Measurements from ENCODE around the gene GPR22. TPM values are rescaled to one million over a fixed set of nuclear protein-coding genes. Genes with fewer than 3 reads are reported as not detected.

The GPR22 gene
- total RNA-seq, 1 donor, result not detected

DNA sequence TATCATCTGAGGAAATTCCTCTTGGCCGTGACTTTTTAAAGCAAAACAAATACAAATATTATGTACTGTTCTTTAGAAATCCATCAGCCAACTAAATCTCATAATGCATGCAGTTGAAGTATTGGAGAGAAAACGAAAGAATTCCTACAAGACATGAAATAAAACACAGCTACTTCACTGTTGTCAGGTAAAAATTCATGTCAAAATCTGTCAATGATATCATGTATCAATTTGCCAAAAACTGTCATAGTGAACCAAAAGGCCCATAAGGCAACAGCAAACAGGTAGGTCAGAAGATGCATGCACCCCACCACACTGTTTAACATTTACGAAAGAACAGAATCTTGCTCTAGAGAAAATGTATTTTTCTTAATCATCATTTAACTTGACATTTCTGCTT, 2.3 kb downstream of the GPR22 start:
- no peak for DNase-seq (ENCODE audit: low read depth in 2 of 3, low spot score in 2 of 3)

- no peak for DNase-seq (ENCODE audit: low read depth in 2 of 3, low spot score in 2 of 3)
Measured at GRCh38 chr7:107474104-107474521, 4.3 kb downstream of the GPR22 start.

GRCh38 chr7:107479303-107479702, 9.4 kb downstream of the GPR22 start:
- DNase-seq (ENCODE audit: low read depth in 2 of 3, low spot score in 2 of 3), result no peak

- DNase-seq (ENCODE audit: low read depth in 2 of 3, low spot score in 2 of 3), result no peak
Measured at GRCh38 chr7:107480932-107481331, 11.1 kb downstream of the GPR22 start.

DNA sequence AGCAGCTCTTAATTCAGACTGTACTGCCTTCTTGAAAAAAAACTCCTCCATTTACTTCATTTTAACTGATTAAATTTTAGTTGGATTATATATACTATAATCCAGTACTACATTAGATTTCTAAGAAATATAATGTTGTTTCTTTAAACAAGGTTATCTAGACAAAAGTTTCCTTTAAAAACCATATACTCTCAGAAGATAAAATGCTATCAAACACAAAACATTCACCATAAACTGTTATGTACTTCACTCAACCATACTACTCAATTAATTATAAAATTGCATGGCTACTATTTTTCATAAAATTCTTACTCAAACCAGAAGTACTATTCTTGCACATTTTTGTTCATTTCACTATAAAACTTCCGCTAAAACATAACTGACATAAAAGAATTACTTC, 12.7 kb downstream of the GPR22 start:
- DNase-seq (ENCODE audit: low read depth in 2 of 3, low spot score in 2 of 3), result no peak

- no peak for DNase-seq (ENCODE audit: low read depth in 2 of 3, low spot score in 2 of 3)
Measured at GRCh38 chr7:107486041-107486440, 16.2 kb downstream of the GPR22 start.

- DNase-seq (ENCODE audit: low read depth in 2 of 3, low spot score in 2 of 3), result no peak
Measured at GRCh38 chr7:107492875-107493274, 23.0 kb downstream of the GPR22 start.

DNA sequence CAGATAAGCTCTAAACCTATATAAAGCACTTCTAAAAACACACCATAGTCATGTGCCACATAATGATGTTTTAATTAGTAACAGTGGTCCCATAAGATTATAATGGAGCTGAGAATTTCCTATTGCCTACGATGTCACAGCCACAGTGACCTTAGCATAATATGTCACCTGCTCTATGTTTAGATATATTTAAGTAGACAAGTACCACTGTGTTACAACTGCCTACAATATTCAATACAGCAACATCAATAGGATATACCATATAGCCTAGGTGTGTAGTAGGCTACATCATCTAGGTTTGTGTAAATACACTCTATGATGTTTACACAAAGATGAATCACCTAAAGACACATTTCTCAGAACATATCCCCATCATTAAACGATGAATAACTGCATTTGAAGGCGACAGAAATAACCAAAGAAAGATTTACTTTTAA, 24.5 kb downstream of the GPR22 start:
- no peak for DNase-seq (ENCODE audit: low read depth in 2 of 3, low spot score in 2 of 3)

- no peak for DNase-seq (ENCODE audit: low read depth in 2 of 3, low spot score in 2 of 3)
Measured at GRCh38 chr7:107494884-107495283, 25.0 kb downstream of the GPR22 start.

GRCh38 chr7:107495516-107495915, 25.7 kb downstream of the GPR22 start:
- DNase-seq (ENCODE audit: low read depth in 2 of 3, low spot score in 2 of 3), result no peak

- no peak for DNase-seq (ENCODE audit: low read depth in 2 of 3, low spot score in 2 of 3)
Measured at GRCh38 chr7:107499731-107500130, 29.9 kb downstream of the GPR22 start.

DNA sequence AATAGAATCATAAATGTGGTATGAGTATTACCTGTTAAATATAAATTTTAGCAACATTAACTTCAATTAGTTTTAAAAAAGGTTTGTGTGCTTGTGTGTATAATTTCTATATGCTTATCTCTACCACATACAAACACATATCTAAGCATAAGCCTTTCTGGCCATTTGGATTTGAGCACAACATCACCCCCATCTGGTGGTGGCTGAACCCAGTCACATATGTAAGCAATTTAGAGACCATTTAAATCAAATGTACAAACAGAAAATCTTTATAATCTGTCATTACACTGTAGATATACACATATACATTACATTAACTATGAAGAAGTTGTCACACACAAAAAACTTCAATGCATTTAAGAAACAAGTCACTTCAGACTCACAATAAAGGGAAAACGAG, 31.7 kb downstream of the GPR22 start:
- DNase-seq (ENCODE audit: low read depth in 2 of 3, low spot score in 2 of 3), result peak in 2 of 3 donors; percentile 33 to 71

DNA sequence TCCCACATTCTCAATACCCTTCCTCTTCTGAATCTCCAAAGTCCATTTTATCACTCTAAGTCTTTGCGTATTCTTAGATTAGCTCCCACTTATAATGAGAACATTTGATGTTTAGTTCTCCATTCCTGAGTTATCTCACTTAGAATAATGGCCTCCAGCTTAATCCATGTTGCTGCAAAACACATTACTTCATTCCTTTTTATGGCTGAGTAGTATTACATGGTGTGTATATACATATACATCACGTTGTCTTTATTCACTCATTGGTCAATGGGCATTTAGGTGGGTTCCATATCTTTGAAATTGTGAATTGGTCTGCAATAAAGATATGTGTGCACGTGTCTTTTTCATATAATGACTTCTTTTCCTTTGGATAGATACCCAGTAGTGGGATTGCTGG, 32.3 kb downstream of the GPR22 start:
- DNase-seq (ENCODE audit: low read depth in 2 of 3, low spot score in 2 of 3), result no peak

DNA sequence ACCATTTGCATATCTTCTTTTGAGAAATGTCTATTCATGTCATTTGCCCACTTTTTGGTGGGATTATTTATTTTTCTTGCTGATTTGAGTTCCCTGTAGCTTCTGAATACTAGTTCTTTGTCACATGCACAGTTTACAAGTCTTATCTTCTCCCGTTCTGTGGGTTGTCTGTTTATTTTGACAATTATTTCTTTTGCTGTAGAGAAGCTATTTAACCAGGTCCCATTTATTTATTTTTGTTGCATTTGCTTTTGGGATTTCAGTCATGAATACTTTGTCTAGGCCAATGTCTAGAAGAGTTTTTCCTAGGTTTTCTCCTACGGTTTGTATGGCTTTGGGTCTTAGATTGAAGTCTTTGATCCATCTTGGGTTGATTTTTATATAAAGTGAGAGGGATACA, 32.9 kb downstream of the GPR22 start:
- DNase-seq (ENCODE audit: low read depth in 2 of 3, low spot score in 2 of 3), result no peak

- DNase-seq (ENCODE audit: low read depth in 2 of 3, low spot score in 2 of 3), result no peak
Measured at GRCh38 chr7:107503687-107504086, 33.8 kb downstream of the GPR22 start.

- DNase-seq (ENCODE audit: low read depth in 2 of 3, low spot score in 2 of 3), result no peak
Measured at GRCh38 chr7:107505362-107505761, 35.5 kb downstream of the GPR22 start.

GRCh38 chr7:107505997-107506673, 36.3 kb downstream of the GPR22 start:
- peak in 1 of 3 donors; percentile 21 for DNase-seq (ENCODE audit: low read depth in 2 of 3, low spot score in 2 of 3)

GRCh38 chr7:107506674-107507339, 37.0 kb downstream of the GPR22 start:
- DNase-seq (ENCODE audit: low read depth in 2 of 3, low spot score in 2 of 3), result no peak

All from hematopoietic multipotent progenitor cell (in vitro differentiated cells).